ENCODE results near the gene GPX4. TPM values are rescaled to one million over a fixed set of nuclear protein-coding genes. Genes with fewer than 3 reads are reported as not detected.

The GPX4 gene
- total and polyA plus RNA-seq, 2 of the 13 experiments (the other 11 are each of a cell fraction or from before 2014, with no cell fraction given), result 535 to 613 TPM

DNA sequence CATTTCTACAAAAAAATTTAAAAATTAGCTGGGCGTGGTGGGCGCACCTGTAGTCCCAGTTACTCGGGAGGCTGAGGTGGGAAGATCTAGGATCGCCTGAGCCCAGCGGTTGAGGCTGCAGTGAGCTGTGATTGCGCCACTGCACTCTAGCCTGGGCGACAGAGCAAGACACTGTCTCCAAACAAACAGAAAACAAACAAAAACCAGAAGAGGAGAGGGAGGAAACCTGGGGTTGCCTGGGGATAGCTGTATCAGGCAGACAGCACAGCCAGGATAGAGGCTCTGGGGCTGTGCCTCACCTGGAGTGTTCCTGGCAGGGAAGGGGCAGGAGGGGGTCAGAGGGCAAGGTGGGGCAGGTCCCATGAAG lies 6.0 kb upstream of the GPX4 start (continued):
- TF ChIP-seq, protein P1, sequence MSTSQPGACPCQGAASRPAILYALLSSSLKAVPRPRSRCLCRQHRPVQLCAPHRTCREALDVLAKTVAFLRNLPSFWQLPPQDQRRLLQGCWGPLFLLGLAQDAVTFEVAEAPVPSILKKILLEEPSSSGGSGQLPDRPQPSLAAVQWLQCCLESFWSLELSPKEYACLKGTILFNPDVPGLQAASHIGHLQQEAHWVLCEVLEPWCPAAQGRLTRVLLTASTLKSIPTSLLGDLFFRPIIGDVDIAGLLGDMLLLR (CRISPR knock-in tag; IDR thresholded peaks at IDR 0.05), result no peak
- TF ChIP-seq ZBTB40 (IDR thresholded peaks at IDR 0.05) (no peak), ZBTB40 (CRISPR knock-in tag; IDR thresholded peaks at IDR 0.05) (peak; percentile 56), FOXJ3 (CRISPR knock-in tag; IDR thresholded peaks at IDR 0.05; ENCODE audit: borderline replicate concordance) (peak; percentile 42; the same call in 1 of the 2 replicates), ZNF12 (CRISPR knock-in tag; IDR thresholded peaks at IDR 0.05) (peak; percentile 38; the same call in 1 of the 2 replicates), ZMYM2 (CRISPR knock-in tag; IDR thresholded peaks at IDR 0.05) (peak; percentile 38), TIGD3 (CRISPR knock-in tag; IDR thresholded peaks at IDR 0.05; ENCODE audit: borderline replicate concordance) (no peak), ZNF678 (CRISPR knock-in tag; IDR thresholded peaks at IDR 0.05) (no peak), RELA (CRISPR knock-in tag; IDR thresholded peaks at IDR 0.05) (no peak; the same call in 1 of the 2 replicates), ZNF558 (CRISPR knock-in tag; IDR thresholded peaks at IDR 0.05; ENCODE audit: borderline replicate concordance) (no peak), ZNF672 (CRISPR knock-in tag; IDR thresholded peaks at IDR 0.05) (no peak), ARID2 (CRISPR knock-in tag; IDR thresholded peaks at IDR 0.05; ENCODE audit: borderline replicate concordance) (no peak), MAFF (IDR thresholded peaks at IDR 0.05; ENCODE audit: low read depth, low read length) (no peak), NFIC (IDR thresholded peaks at IDR 0.05; ENCODE audit: low read length) (no peak), ZNF549 (CRISPR knock-in tag; IDR thresholded peaks at IDR 0.05) (no peak), GATA4 (IDR thresholded peaks at IDR 0.05; ENCODE audit: borderline replicate concordance, low read depth) (no peak), RXRB (CRISPR knock-in tag; IDR thresholded peaks at IDR 0.05; ENCODE audit: borderline replicate concordance) (peak; percentile 95), ZNF281 (CRISPR knock-in tag; IDR thresholded peaks at IDR 0.05; ENCODE audit: borderline replicate concordance) (no peak)
